Skeletal muscle satellite cell (primary cell): ENCODE data around the gene EXOC4.

Source experiments
- H3K27me3 ChIP-seq: 2 replicates; pipeline ENCODE4 v1.7.0; 2013; ENCODE audit warnings: low read length; ENCODE audit not compliant: control insufficient read depth, insufficient read depth
- H3K36me3 ChIP-seq: 2 replicates; pipeline ENCODE4 v1.7.0; 2013; ENCODE audit warnings: mild to moderate bottlenecking, control low read depth, low read length; ENCODE audit not compliant: insufficient read depth
- H3K4me1 ChIP-seq: 2 replicates; pipeline ENCODE4 v1.7.0; 2013; ENCODE audit warnings: low read length; ENCODE audit not compliant: control insufficient read depth, insufficient read depth
- H3K4me2 ChIP-seq: 2 replicates; pipeline ENCODE4 v1.7.0; 2013; ENCODE audit warnings: mild to moderate bottlenecking, low read length
- H3K4me3 ChIP-seq: 2 replicates; pipeline ENCODE4 v1.7.0; 2013; ENCODE audit warnings: low read length
- H3K9ac ChIP-seq: 2 replicates; pipeline ENCODE4 v1.7.0; 2013; ENCODE audit warnings: mild to moderate bottlenecking, low read depth, low read length, moderate library complexity
- H3K9me3 ChIP-seq: replicated peaks from 2 replicates; pipeline ENCODE4 v1.7.0; 2013; ENCODE audit warnings: mild to moderate bottlenecking, control low read depth, low read length

The EXOC4 gene

GRCh38 chr7:133724148-133724547, 471.3 kb downstream of the EXOC4 start:
- Histone ChIP-seq H3K4me1 (no peaks in the 10 kb centered on the region), H3K9ac (no peak overlapping the region), H3K4me3 (no peak overlapping the region), H3K27me3 (no peaks in the 10 kb centered on the region), H3K4me2 (no peak overlapping the region), H3K36me3 (no peaks in the 10 kb centered on the region), H3K9me3 (no peaks in the 10 kb centered on the region)

GRCh38 chr7:133724694-133725093, 471.8 kb downstream of the EXOC4 start:
- no peak overlapping the region for H3K9ac ChIP-seq
- H3K36me3 ChIP-seq: no peaks in the 10 kb centered on the region
- H3K4me3 ChIP-seq: no peak overlapping the region
- no peaks in the 10 kb centered on the region for H3K9me3 ChIP-seq
- H3K27me3 ChIP-seq: no peaks in the 10 kb centered on the region
- no peaks in the 10 kb centered on the region for H3K4me1 ChIP-seq
- no peak overlapping the region for H3K4me2 ChIP-seq

DNA sequence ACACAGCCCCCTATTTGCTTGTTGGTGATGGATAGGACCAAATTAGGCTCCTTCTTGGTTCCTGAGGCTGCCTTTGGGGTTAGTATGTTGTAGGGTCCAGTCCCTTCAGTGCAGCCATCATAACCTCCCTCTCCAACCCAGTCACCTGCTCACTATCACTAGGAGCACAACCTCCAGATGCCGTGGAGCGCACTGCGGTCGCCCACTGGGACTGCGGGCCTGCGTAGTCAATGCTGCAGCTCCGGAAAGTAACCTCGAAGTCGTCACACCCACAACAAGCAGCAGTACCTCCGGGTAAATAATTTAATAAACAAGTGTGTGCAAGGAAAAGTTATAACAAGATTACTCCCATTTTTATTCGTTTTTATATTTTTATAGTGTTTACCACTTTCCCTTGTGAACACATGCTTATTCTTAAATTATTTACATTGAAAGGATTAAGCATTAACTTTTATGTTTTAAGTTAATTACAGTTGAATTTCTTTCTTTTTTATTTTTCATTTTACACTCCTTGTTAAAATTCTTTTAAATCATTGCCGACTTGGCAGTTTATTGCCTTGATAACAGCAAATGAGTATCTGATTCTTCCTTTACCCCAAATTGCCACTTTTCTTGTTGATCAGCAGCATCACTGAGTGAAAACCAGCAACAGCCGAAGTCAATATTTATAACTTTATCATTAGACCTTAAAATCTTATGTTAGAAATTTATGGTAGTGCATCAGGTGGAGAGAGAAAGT, 474.8 kb downstream of the EXOC4 start:
- Histone ChIP-seq H3K4me2 (no peak overlapping the region), H3K9me3 (no peaks in the 10 kb centered on the region), H3K9ac (no peak overlapping the region), H3K4me3 (no peak overlapping the region), H3K27me3 (no peaks in the 10 kb centered on the region), H3K36me3 (no peaks in the 10 kb centered on the region), H3K4me1 (no peaks in the 10 kb centered on the region)

DNA sequence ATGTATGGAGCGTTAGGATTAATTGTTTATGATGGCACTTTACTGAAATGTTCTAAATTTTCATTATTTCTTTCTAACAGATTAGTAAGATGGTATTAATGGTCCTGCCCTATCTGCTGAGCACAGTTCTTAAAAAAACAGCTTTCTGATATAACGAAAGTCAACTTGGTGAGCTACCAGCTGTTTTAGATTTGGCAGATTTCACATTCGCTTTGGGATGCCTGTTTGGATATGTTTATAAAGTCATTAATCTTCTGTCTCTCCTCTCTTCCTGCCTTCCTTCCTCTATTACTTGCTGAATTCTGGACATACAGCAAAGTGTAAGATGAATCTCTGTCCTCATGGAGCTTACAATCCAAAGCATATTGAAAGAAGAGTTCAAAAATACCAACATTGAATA, 477.5 kb downstream of the EXOC4 start:
- Histone ChIP-seq H3K36me3 (no peaks in the 10 kb centered on the region), H3K9me3 (no peaks in the 10 kb centered on the region), H3K9ac (no peak overlapping the region)

GRCh38 chr7:133733401-133733800, 480.5 kb downstream of the EXOC4 start:
- Histone ChIP-seq H3K27me3 (no peaks in the 10 kb centered on the region), H3K4me3 (no peak overlapping the region), H3K9me3 (no peaks in the 10 kb centered on the region), H3K4me1 (no peaks in the 10 kb centered on the region), H3K9ac (no peak overlapping the region), H3K4me2 (no peak overlapping the region), H3K36me3 (no peaks in the 10 kb centered on the region)

More for the DNA sequence above, 477.5 kb downstream of the EXOC4 start:
- Histone ChIP-seq H3K4me2 (no peak overlapping the region), H3K4me3 (no peak overlapping the region), H3K4me1 (no peaks in the 10 kb centered on the region), H3K27me3 (no peaks in the 10 kb centered on the region)

DNA sequence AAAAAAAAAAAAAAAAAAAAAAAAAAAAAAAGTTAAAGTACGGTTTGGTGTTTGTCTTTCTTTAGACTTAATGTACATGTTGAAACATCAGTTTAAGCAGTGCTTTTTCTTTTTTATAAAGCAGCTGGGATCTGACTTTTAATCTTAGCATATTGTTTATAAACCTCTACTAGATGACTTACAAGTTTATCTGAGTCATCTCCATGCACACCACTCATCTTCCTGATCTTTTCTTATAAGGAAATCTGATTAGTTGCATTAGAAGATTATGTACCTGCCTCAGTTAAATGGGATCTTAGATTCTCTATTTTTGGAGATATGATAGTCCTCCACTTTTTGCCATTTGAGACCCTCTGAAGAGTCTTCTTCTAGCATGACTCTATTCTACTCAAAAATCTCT, 482.3 kb downstream of the EXOC4 start:
- Histone ChIP-seq H3K4me2 (no peak overlapping the region), H3K36me3 (no peaks in the 10 kb centered on the region), H3K4me3 (no peak overlapping the region), H3K9ac (no peak overlapping the region), H3K27me3 (no peaks in the 10 kb centered on the region), H3K4me1 (no peaks in the 10 kb centered on the region), H3K9me3 (no peaks in the 10 kb centered on the region)

GRCh38 chr7:133739817-133740216, 486.9 kb downstream of the EXOC4 start:
- no peaks in the 10 kb centered on the region for H3K27me3 ChIP-seq
- H3K4me2 ChIP-seq: no peak overlapping the region
- no peaks in the 10 kb centered on the region for H3K9me3 ChIP-seq
- no peaks in the 10 kb centered on the region for H3K36me3 ChIP-seq
- no peak overlapping the region for H3K9ac ChIP-seq
- no peak overlapping the region for H3K4me3 ChIP-seq
- no peaks in the 10 kb centered on the region for H3K4me1 ChIP-seq

DNA sequence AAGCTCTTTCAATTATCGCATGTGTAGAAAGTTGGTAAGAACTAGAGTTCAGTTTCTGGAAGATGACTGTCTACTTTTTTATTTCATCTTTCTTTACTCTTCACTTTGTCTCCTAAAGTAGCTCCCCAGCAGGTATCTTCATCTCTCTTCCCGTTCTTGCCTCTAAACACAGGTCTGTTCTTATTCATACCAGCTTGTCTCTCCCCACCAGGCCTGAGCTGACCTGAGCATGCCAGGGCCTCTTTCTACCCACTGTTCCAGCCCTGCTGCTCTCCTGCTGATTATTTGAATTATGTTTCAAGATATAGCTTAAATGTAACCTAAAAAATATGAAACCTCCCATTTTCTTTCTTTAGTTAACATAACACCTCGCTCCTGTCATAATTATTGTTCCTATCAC, 488.2 kb downstream of the EXOC4 start:
- no peak overlapping the region for H3K4me3 ChIP-seq
- no peak overlapping the region for H3K4me2 ChIP-seq
- H3K27me3 ChIP-seq: no peaks in the 10 kb centered on the region
- H3K9me3 ChIP-seq: no peaks in the 10 kb centered on the region
- H3K4me1 ChIP-seq: no peaks in the 10 kb centered on the region
- H3K9ac ChIP-seq: no peak overlapping the region
- H3K36me3 ChIP-seq: no peaks in the 10 kb centered on the region

DNA sequence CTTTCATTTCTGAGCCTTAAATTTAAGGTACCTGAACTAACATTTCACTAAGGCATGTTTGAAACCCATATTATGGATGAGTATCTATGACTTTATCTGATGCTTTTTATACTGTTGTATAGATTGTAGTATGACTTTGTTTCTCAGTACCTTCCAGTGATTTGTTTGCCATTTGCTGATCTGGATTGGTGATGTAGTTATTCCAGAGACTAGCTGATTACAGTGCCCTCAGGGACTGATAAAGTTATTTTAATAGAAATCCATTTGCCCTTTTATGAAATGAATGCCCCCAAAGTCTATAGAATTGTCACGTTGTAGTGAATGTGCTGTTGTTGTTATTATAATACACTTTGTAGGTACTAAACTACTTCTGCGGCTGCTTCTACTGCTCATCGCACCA, 488.8 kb downstream of the EXOC4 start:
- H3K4me1 ChIP-seq: no peaks in the 10 kb centered on the region
- no peaks in the 10 kb centered on the region for H3K9me3 ChIP-seq
- H3K36me3 ChIP-seq: no peaks in the 10 kb centered on the region
- H3K27me3 ChIP-seq: no peaks in the 10 kb centered on the region
- no peak overlapping the region for H3K4me2 ChIP-seq
- no peak overlapping the region for H3K9ac ChIP-seq
- H3K4me3 ChIP-seq: no peak overlapping the region

- no peak overlapping the region for H3K4me2 ChIP-seq
Measured at GRCh38 chr7:133742709-133743538, 490.0 kb downstream of the EXOC4 start.

DNA sequence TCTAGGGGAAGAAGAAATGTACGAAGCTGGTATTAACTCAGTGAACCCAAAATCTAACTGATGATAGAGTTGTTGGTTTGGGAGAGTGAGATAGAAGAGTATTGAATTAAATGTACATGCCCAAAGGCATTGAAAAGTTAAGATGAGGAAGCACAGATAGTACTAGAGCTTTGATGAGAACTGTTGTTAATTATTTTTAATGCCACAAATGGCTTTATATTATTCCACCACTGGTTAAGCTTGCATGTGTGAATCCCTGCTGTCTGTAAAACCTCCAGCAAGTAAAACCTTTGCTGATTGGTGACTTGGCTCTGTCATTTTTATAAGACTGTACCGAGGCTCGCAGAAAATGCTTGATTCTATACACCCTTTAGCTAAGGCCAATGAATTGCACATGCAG, 491.6 kb downstream of the EXOC4 start:
- Histone ChIP-seq H3K4me1 (no peaks in the 10 kb centered on the region), H3K4me2 (no peak overlapping the region), H3K9me3 (no peaks in the 10 kb centered on the region), H3K27me3 (no peaks in the 10 kb centered on the region), H3K9ac (no peak overlapping the region), H3K36me3 (no peaks in the 10 kb centered on the region), H3K4me3 (no peak overlapping the region)

More at GRCh38 chr7:133742709-133743538, 490.0 kb downstream of the EXOC4 start:
- Histone ChIP-seq H3K27me3 (no peaks in the 10 kb centered on the region), H3K4me3 (no peak overlapping the region), H3K36me3 (no peaks in the 10 kb centered on the region), H3K9ac (no peak overlapping the region), H3K9me3 (no peaks in the 10 kb centered on the region), H3K4me1 (no peaks in the 10 kb centered on the region)

GRCh38 chr7:133746305-133746704, 493.4 kb downstream of the EXOC4 start:
- Histone ChIP-seq H3K9ac (no peak overlapping the region), H3K9me3 (no peaks in the 10 kb centered on the region), H3K4me2 (no peak overlapping the region), H3K4me1 (no peaks in the 10 kb centered on the region), H3K4me3 (no peak overlapping the region), H3K36me3 (no peaks in the 10 kb centered on the region), H3K27me3 (no peaks in the 10 kb centered on the region)
